CD4-positive, alpha-beta T cell treated with Interferon gamma for 1 hour (primary cell): ENCODE measurements around the gene CDC25B.
A peak's percentile ranks its signal among the peaks of the same experiment; 100 is the strongest.
"Not testable (repeated sequence)": the region's sequence is repeated elsewhere in the genome, so short reads cannot be mapped to it uniquely, and the experiment has no call there.

Experiments
- DNase-seq: peaks from one replicate; pipeline ENCODE4 v3.0.0-alpha.2; 2020

Gene CDC25B

DNA sequence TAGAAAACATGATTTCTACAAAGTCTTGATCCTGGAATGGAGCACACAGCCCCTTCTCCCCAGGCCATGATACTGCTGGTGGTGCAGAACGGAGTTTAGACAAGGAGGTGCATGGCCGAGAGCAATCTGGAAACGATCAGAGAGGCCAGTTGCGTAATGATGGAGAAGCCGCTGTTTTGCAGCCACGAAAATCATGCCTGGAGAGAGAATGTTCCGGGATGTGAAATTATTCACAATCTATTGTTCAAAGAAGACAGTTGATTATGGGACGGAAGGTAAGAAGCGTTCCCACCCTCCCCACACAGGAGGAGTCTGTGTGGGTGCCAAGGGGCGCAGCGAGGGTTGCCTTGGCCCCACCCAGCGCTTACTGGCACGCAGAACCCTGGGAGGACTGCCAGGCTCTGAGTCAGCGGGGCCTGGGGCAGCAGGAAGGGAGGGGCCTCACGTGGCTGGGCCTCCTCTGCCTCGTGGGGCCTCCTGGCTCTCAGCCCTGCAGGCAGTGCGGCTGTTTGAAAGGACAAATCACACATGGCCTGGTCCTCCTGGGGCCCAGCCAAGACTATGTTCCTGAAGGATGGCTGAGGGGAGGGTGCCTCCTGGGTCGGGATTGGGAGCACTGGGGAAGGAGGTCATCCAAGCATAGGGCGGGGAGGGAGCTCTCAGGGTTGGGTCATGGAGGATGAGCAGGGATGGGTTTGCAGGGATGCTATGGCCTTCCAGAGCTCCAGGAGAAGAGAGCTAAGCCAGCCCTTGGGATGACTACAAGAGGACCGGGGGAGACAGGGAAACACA lies 15.6 kb downstream of the CDC25B start:
- DNase-seq = peak; percentile 90

DNA sequence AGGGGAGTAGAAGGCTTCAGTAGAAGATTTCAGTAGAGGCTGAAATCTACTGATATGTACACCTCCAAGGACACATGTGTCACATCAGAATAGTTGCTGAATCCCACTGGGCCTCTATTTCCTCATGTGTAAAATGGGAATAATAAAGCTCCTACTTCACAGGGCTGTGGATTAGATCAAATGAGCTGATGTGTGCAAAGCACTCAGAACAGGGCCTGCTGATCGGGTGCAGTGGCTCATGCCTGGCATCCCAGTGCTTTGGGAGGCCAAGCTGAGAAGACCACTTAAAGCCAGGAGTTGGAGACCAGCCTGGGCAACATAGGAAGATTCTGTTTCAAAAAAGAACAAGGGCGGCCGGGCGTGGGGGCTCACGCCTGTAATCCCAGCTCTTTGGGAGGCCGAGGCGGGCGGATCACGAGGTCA lies 16.2 kb downstream of the CDC25B start:
- DNase-seq = no peak

DNA sequence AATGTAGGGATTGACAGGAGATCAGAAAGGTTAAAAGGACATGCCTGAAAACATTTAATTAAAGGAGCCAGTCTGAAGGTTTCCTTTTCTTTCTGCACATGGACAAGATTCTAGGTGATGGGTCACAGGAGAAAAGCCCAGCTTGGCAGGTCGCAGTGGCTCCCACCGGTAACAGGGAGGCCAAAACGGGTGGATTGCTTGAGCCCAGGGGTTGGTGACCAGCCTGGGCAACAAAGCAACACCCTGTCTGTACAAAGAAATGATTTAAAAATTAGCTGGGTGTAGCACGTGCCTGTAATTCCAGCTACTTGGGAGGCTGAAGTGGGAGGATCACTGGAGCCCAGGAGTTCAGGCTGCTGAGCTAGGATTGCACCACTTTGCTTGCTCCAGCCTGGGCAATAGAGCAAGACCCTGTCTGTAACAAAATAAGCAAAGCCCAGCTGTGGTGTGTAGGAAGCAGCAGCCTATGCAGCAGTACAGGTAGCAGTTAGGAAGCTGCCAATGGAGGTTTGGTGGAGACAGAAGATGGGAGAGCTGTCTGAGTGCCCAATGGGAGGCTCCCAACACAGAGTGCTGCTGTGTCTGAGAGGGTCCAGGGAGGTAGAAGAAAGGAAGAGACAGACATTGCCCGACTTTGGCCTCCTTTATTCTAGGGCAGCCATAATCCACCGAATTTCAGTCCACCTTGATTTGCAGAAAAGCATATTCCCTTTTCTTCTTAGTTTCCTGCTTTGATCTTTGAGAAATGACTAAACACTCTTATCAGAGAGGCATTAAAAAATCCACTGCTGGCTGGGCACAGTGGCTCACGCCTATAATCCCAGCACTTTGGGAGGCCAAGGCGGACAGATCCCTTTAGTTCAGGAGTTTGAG lies 17.1 kb downstream of the CDC25B start:
- DNase-seq = no peak

DNA sequence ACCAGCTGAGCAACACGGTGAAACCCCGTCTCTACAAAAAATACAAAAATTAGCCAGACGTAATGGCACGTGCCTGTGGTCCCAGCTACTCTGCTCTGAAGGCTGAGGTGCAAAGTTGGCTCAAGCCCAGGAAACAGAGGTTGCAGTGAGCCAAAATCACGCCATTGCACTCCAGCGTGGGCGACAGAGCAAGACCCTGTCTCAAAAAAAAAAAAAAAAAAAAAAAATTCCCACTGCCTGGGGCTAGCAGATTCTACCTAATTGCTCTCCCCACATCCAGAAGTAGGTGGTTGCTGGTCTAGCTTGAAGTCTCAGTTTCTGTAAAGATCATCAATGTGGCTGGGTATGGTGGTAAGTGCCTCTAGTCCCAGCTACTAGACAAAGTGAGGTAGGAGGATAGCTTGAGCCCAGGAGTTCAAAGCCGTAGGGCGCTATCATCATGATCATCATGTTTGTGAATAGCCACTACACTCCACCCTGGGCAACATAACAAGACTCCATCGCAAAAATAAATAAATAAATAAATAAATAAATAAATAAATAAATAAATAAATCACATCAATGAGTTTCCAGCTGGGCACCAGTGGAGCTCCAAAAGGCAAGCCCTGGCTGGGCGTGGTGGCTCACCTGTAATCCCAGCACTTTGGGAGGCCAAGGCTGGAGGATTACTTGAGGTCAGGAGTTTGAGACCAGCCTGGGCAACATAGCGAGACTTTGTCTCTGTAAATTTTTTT lies 17.9 kb downstream of the CDC25B start:
- no peak for DNase-seq

DNA sequence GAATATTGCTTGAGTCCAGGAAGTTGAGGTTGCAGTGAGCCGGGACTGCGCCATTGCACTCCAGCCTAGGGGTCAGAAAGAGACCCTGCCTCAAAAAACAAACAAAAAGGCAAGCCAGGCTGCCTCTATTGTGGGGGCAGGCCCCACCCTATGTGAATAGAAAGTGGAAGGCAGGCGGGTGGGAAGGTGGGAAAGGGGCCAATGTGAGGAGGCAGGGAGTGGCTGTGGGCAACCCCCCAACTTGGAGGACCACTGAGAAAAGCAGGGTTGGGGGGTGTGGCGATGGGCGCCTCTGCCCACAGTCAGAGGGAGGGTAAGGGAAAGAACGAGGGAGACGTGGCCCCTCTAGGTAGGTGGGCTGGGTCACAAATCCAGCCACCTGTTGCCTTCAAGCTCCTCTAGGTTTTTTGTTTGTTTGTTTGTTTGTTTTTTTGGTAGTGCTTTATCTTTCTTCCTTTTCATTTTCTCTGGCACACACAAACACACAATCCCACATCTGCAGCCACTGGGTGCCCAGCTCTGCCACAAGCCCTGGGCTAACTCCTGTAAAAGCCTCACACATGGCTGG lies 18.9 kb downstream of the CDC25B start:
- no peak for DNase-seq

DNA sequence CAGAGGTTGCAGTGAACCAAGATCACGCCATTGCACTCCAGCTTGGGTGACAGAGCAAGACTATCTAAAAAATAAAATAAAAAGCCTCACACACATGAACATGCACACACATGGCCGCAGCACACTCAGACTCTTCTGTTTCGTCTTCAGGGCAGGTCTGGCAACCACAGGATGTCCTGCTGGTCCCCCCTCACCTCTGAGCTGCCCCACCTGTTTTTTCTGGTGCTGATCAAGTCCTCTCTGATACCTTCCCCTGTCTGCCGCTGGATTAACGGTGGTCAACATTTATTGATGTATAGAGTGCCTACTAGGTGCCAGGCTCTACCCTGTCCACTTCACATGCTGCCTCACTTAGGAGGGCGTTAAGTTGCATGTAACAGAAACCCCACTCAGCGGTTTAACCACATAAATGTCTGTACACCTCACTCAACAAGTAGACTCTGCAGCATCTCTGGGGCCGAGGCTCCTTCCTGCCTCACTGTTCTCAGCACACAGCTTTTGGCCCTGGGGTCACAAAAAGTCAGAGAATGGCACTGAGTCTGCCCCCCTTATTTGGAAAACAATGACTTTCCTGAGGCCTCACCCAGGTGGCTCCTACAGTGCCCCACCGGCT lies 19.7 kb downstream of the CDC25B start:
- DNase-seq = no peak

DNA sequence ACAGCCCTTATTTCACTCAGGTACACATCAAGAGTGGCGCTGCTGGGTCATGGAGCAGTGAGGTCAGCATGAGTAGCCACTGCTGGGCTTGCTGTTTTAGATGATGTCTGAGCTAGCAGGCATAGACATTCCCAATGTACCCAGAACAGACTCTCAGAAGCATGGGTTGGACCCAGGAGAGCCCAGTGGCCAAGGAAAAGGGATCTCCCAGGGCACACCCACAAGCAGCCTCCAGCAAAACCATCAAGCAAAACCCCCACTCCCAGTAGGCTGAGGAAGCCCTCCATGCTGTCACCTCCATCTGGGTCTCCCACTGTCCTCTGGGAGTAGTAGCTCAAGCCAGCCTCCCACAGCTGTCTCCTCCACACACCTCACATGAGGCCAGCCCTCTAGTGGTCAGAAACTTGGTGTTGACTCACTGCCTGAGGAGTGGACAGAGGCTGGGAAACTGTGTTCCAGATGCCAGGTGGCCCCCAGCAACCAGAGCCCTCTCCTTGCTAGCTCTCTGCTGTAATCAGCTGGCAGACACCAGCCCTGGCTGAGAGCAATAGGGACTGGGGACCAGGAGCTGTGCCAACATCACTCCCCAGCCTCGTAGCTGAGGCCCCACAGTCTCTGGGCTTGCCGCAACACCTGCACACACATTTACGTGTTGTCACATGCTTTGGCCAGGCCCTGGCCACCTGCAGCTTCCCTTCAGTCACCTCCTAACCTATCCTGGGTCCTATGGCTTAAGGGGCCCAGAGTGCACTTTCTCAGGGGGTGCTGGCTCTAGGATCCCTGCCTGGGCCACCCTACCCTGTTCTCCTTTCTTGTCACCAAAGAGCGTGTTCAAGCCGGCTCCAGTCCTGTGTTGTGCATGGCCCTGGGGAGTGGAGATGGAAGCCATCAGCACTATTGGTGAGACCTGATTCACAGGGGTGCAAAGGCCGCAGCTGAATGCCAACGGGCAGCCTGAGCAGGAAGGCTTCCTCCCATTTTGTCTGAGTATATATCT lies 22.3 kb downstream of the CDC25B start:
- peak; percentile 35 for DNase-seq

DNA sequence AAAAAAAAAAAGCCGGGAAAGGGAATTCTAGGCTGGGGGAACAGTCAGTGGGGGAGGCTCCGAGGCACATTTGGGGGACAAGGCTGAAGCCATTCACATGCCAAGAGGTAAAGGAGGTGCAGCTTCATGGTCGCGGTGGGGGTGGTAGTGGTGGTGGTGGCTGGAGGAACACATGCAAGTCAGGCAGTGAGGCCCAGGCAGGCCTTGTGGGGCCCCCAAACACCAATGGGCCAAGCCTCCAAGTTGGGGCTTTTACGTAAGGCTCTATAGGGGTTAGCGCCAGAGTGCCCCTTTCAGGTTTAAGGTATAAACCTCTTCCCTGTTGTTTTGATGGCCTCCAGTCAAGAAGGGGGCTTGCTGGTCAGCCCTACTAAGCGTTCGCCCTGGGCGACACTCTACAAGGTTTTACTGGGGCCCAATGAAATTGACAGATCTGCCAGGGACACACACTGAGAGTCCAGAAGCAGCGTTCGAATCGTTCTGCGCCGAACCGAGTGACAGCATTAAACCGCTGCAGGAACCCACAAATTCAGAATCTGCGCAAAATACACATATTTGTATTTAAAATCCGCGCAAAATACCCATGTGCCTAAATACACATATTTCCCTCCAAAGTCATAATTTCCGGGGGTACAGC lies 23.4 kb downstream of the CDC25B start:
- no peak for DNase-seq

DNA sequence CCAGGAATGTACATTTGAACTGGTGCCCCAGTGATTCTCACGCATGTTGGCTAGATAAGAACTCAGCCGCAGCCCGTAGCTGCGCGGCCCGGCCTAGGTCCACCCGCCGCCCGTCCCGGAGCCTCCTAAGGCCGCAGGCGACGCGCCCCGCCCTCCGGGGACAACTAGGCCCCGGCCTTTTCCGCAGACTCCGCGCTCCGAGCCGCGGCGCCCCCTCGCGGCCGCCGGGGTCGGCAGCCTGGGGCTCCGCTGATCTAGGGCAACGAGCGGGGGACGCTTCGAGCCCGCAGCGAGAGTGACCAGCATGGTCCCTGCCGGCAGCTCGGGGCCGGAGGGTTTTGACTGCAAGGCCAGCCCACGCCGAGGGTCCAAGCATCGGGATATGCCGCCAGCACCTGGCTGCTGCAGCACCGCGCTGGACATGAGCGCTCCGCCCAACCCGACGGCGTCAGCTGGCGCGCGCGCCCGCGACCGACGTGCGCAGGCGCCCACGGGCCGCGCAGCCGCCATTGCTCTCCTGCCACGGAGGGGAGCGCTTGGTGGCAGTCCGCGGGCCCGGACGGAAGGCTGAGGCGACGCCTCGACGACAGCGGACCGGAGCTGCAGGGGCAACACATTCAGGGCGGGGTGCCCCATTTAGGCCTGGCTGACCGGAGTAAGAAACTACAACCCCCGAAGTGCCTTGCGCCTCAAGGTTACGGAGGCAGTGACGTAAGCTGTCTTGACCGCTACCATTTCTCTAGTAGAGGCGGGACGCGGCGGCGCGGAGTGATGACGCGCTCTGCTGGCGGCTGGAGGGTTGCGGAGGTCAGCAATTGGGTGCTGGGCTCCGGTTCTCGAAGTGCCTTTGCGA lies 24.2 kb downstream of the CDC25B start, which contains the start of gene AP5S1:
TSS of gene AP5S1 (plus strand) at position 500 of the 853 bp plus-strand sequence. CDS start 1,571 bp downstream, outside the sequence.
- peak; percentile 91 for DNase-seq

DNA sequence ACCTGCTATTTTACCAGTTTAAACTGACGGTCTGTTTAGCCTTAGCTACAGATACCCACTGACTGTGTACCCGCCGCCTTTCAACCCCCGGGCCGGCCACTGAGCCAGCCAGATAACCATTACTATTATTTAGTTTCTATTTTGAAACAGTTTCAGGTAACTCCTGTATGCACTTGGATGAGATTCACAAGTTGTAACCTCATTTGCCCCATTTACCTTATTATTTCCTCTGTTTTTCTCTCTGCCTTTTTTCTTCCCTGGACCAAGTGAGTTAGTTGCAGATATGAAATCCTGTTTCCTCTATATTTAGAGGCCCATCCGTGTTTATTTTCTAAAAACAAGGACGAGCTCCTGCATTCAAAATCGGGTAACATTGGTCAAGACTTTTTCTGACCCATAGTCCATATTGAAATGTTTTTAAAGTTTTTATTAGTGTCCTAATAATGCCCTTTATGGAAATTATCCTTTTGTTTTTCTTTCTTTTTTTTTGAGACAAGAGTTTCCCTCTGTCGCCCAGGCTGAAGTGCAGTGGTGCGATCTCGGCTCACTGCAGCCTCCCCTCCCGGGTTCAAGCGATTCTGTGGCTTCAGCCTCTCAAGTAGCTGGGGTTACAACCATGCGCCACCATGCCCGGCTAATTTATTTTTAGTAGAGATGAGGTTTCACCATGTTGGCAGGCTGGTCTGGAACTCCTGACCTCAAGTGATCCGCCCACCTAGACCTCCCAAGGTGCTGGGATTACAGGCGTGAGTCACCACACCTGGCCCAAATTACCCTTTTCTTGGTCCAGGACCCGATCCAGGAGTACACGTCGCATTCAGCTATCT lies 25.0 kb downstream of the CDC25B start:
- no peak for DNase-seq

DNA sequence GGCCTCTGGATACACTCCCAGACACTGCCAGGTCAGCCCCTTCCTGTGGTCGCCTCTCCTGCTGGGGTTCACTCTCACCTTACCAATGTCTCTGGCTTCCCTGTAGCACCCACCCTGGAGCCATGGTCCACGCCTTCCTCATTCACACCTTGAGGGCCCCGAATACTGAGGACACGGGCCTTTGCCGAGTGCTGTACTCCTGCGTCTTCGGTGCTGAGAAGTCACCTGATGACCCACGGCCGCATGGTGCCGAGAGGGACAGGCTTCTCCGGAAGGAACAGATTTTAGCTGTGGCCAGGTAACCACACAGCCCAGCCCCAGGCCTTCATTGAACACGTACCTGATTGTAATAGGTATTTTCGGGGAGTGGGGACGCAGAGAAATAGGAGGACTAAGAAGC lies 25.9 kb downstream of the CDC25B start:
- DNase-seq = no peak

DNA sequence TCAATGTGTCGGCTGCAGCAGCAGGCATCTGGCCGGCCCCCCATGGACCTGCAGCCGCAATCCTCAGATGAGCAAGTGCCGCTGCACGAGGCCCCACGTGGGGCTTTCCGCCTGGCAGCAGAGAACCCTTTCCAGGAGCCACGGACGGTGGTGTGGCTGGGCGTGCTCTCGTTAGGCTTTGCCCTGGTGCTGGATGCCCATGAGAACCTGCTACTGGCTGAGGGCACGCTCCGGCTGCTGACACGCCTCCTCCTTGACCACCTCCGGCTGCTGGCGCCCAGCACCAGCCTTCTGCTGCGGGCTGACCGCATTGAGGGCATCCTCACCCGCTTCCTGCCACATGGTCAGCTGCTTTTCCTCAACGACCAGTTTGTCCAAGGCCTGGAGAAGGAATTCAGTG lies 27.8 kb downstream of the CDC25B start:
- no peak for DNase-seq

DNA sequence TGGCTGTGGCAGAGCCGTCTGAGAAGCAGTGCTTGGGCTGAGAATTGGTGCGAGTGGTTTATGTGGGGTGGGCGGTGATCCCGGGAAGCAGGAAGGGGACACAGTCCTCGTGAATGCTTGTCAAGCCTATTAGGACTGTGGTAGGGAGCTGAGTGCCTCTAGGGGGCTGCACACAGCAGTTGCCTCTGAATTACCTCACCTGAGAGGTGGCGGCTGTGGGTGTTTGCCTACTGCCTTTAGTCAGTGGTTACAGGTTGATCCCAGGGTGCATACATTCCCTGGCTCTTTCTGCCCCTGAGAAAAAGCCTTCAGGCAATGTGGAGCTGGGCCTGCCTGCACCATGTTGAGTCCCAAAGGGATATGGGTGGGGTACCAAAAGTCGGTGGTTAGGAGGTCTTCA lies 29.4 kb downstream of the CDC25B start:
- no peak for DNase-seq

DNA sequence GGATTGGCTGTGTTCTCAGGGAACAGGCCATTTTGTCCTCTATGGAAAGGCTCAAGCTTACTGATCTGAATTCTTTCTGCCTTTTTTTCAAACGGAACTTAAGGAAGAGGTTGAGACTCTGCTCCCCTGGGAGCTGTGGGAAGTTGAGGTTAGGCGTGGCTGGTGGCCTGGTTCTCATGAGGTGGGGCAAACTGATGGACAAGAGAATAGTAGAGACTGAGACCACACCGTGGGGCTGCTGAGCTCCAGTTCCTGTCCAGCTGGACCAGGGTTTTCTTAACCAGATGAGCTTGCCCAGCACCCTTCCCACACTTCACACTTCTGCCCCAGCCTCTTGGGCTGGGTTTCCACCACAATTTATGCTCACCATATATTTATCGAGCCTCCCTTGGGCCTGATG lies 30.3 kb downstream of the CDC25B start:
- no peak for DNase-seq

DNA sequence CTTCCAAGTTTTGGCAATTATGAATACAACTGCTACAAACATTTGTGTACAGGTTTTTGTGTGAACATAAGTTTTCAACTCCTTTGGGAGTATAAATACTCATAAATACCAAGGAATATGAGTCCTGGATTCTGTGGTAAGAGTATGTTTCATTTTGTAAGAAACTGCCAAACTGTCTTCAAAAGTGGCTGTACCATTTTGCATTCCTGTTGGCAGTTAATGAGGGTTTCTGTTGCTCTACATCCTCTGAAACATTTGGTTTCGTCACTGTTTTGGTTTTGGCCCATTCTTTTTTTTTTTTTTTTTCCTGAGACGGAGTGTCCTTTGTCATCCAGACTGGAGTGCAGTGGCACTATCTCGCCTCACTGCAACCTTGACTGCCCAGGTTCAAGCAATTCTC lies 32.7 kb downstream of the CDC25B start:
- DNase-seq = no peak

DNA sequence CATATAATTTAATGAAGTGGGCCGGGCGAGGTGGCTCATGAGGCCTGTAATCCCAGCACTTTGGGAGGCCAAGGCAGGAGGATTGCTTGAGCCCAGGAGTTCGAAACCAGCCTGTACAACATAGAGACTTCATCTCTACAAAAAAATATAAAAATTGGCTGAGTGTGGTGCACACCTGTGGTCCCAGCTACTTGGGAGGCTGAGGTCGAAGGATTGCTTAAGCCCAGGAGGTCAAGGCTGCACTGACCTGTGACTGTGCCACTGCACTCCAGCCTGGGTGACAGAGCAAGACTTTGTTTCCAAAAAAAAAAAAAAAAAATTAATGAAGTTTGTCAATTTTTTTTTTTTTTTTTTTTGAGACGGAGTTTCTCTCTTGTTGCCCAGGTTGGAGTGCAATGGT lies 33.8 kb downstream of the CDC25B start:
- not testable (repeated sequence) for DNase-seq

DNA sequence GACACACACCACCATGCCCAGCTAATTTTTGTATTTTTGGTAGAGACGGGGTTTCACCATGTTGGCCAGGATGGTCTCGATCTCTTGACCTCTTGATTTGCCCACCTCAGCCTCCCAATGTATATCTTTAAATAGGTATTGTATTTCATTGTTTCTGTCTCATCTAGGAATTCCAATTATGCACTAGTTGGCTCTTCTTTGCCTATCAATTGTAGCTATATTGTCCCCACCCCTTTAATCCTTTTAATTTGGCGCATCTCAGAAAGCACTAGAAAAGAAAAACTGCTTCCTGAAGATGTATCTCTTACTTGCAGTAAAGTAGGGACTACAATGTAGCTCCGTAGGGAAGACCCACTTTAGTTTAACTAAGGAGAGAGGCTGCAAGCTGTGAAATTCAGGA lies 40.0 kb downstream of the CDC25B start:
- no peak for DNase-seq

DNA sequence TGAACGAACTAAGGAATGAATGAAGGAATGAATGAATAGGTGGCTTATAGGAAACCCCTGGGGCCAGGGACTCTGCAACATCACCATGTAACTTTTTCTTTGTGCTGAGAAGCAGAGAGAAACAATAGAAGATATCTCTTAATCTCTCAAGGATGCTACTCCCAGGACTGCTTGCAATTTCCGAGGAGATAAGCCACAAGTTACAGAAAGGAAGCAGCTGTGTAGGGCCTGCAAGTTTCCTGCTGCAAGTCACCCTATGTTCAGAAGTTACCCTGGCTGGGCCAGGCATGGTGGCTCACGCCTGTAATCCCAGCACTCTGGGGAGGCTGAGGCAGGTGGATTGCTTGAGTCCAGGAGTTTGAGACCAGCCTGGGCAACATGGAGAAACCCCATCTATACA lies 43.2 kb downstream of the CDC25B start:
- no peak for DNase-seq

DNA sequence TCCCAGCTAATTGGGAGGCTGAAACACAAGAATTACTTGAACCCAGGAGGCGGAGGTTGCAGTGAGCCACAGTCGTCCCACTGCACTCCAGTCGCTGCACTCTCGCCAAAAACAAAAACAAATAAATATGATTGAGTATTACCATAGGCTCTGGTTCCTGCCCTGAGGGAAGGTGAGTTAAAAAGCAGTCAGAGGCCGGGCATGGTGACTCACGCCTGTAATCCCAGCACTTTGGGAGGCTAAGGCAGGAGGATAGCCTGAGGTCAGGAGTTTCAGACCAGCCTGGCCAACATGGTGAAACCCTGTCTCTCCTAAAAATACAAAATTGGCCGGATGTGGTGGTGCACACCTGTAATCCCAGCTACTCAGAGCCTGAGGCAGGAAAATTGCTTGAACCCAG lies 44.1 kb downstream of the CDC25B start:
- DNase-seq = not testable (repeated sequence)
